Placental pericyte (primary cell): ENCODE data around the gene NECTIN2. TPM values are rescaled to one million over a fixed set of nuclear protein-coding genes. Genes with fewer than 3 reads are reported as not detected.

Experiments
- total RNA-seq: library from RNA; depleted of rRNA; stranded (reverse); fragments of >200 nt; gene quantifications from 2 replicates; pipeline ENCODE4 v1.2.3, GENCODE V29; 2012

The NECTIN2 gene
- 127 and 152 TPM in 2 replicates for total RNA-seq

DNA sequence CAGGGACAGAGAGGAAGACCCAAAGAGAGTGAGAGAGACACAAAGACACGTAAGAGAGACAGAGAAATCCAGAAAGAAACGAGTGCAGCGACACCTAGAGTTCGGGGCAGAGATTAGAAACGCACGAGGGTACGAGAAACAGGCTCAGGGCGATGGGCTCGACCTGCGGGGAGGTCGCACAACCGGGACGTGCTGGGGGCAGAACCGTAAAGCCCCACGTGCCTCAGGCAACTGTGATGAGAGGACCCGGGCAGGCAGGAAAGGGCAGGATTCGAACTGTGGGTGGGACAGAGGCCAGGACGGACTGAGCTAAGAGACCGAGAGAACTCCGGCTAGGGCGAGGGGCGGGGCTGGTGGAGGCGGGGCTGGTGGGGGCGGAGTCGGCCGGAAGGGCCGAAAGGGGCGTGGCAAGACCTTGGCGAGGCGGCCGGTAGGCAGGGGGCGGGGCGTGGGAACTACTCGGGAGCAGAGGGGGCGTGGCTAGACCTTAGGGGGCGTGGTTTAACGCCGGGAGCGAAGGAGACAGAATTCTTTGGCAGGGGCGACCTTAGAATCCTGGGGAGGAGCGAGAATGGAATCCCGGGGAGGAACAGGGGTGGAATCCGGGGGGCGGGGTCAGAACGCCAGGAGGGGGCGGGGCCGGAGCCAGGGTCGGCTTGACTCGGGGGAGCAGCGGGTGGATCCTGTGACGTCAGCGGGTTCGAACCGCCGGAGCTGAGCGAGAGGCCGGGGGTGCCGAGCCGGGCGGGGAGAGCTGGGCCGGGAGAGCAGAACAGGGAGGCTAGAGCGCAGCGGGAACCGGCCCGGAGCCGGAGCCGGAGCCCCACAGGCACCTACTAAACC, at the start of gene NECTIN2:
Gene NECTIN2, plus strand, starts transcription at position 686 of the 843 bp plus-strand sequence. CDS start 229 bp downstream, outside the sequence.

DNA sequence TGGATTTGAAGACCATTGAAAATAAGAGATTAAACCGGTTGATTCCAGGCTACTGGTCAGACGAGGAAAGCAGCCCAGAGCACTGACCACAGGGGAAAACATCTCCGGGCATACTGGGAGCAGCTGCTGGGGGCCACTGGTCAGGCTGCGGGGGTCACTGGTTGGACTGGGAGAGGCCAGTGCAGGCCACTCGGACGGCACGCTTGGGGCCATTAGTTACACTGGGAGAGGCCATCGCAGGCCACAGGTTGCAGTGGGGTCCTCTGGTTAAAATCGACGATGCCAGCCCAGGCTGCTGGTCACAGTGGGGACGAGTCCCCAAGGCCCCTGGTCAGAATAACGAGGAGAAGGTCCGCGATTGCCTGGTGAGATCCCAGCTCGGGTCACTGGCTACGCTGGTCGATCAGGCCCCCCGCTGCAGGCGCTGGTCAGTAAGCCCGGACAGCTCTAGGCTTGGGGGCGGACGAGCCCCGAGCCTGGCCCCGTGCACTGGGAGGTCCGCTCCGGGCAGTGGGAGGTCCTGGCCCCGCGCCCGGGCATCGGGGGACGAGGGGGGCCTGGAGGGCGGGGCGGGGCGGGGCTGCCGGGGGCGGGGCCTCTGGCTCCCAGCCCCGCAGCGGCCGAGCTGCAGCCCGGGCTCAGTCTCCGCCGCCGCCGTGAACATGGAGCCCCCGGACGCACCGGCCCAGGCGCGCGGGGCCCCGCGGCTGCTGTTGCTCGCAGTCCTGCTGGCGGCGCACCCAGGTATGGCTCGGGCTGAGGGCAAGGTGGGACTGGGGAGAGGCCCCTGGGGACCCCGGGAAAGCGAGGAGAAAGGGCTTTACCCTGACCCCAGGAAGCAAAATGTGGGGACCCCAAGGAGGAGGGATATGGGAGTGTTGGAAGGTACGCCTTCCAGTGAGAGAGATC, 37.4 kb upstream of the NECTIN2 start, which contains the start of gene BCAM:
Gene BCAM, plus strand, starts transcription at position 641 of the 909 bp plus-strand sequence. Its CDS starts 22 bp downstream, at position 663.

GRCh38 chr19:44891016-44891882, 45.2 kb downstream of the NECTIN2 start, which contains the start of gene TOMM40:
Gene TOMM40 (plus strand): TSS chr19:44891254. CDS start chr19:44891416, 162 bp downstream.

DNA sequence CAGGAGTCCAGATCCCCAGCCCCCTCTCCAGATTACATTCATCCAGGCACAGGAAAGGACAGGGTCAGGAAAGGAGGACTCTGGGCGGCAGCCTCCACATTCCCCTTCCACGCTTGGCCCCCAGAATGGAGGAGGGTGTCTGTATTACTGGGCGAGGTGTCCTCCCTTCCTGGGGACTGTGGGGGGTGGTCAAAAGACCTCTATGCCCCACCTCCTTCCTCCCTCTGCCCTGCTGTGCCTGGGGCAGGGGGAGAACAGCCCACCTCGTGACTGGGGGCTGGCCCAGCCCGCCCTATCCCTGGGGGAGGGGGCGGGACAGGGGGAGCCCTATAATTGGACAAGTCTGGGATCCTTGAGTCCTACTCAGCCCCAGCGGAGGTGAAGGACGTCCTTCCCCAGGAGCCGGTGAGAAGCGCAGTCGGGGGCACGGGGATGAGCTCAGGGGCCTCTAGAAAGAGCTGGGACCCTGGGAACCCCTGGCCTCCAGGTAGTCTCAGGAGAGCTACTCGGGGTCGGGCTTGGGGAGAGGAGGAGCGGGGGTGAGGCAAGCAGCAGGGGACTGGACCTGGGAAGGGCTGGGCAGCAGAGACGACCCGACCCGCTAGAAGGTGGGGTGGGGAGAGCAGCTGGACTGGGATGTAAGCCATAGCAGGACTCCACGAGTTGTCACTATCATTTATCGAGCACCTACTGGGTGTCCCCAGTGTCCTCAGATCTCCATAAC, 59.5 kb downstream of the NECTIN2 start, which contains the start of gene APOE:
Gene APOE, plus strand, starts transcription at position 360 of the 724 bp plus-strand sequence. CDS start 829 bp downstream, outside the sequence.

GRCh38 chr19:44914433-44915206, 68.5 kb downstream of the NECTIN2 start, which contains the start of gene APOC1:
Gene APOC1 (plus strand): TSS chr19:44914608. CDS start chr19:44914892, 284 bp downstream.

Other genes starting within 250 kb of the NECTIN2 start
- not detected in 2 replicates for gene IGSF23, start 232.7 kb upstream of the NECTIN2 start, total RNA-seq
- 95.6 and 162 TPM in 2 replicates for gene PVR, start 202.4 kb upstream of the NECTIN2 start, total RNA-seq
- gene CEACAM19, start 174.8 kb upstream of the NECTIN2 start, total RNA-seq: 1.3 and 2.6 TPM in 2 replicates
- gene CEACAM16, start 147.1 kb upstream of the NECTIN2 start, total RNA-seq: under 0.01 TPM in 1 of 2 replicates, not detected in the other
- gene BCL3, start 97.6 kb upstream of the NECTIN2 start, total RNA-seq: 15.3 TPM in 2 replicates
- gene CBLC, start 68.4 kb upstream of the NECTIN2 start, total RNA-seq: 0.57 TPM in 1 of 2 replicates, not detected in the other
- gene BCAM, start 37.2 kb upstream of the NECTIN2 start, total RNA-seq: 6.1 and 7.4 TPM in 2 replicates
- 65.9 and 144 TPM in 2 replicates for gene TOMM40, start 45.0 kb downstream of the NECTIN2 start, total RNA-seq
- gene APOE, start 59.5 kb downstream of the NECTIN2 start, total RNA-seq: 5.9 and 18.4 TPM in 2 replicates
- gene APOC1, start 68.3 kb downstream of the NECTIN2 start, total RNA-seq: 0.57 and 4.4 TPM in 2 replicates
- not detected in 2 replicates for gene APOC4, start 95.9 kb downstream of the NECTIN2 start, total RNA-seq
- not detected in 2 replicates for gene APOC2, start 99.8 kb downstream of the NECTIN2 start, total RNA-seq
- 56.9 and 71.7 TPM in 2 replicates for gene CLPTM1, start 109.1 kb downstream of the NECTIN2 start, total RNA-seq
- gene RELB, start 155.2 kb downstream of the NECTIN2 start, total RNA-seq: 18.9 and 27.4 TPM in 2 replicates
- gene CLASRP, start 192.7 kb downstream of the NECTIN2 start, total RNA-seq: 27.1 and 30.1 TPM in 2 replicates
- gene ZNF296, start 230.2 kb downstream of the NECTIN2 start, total RNA-seq: 0.57 TPM in 1 of 2 replicates, not detected in the other
- 15.1 and 34.5 TPM in 2 replicates for gene GEMIN7, start 233.0 kb downstream of the NECTIN2 start, total RNA-seq
- gene PPP1R37, start 246.9 kb downstream of the NECTIN2 start, total RNA-seq: 40.3 and 47.5 TPM in 2 replicates